ENCODE data around the gene SSR3.

DNA sequence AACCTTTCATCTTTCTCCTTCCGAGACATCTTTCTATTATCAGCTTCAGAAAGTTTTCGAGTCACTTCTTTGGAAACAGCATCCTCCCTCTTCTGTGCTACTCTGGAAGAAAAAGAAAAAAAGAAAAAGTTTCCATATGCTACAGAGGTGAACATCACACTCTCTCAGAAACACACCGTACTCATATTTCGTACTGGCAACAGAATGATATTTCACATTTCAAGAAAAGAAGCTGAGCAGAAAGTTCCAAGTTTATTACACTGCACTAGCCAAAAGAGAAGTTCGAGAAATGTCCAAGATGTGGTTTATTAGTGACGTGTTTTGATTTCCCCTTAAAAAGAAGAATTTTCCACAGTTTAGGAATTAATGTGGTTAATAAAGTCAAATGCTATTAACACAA lies 6.0 kb downstream of the SSR3 start:
- TF ChIP-seq, protein P1, sequence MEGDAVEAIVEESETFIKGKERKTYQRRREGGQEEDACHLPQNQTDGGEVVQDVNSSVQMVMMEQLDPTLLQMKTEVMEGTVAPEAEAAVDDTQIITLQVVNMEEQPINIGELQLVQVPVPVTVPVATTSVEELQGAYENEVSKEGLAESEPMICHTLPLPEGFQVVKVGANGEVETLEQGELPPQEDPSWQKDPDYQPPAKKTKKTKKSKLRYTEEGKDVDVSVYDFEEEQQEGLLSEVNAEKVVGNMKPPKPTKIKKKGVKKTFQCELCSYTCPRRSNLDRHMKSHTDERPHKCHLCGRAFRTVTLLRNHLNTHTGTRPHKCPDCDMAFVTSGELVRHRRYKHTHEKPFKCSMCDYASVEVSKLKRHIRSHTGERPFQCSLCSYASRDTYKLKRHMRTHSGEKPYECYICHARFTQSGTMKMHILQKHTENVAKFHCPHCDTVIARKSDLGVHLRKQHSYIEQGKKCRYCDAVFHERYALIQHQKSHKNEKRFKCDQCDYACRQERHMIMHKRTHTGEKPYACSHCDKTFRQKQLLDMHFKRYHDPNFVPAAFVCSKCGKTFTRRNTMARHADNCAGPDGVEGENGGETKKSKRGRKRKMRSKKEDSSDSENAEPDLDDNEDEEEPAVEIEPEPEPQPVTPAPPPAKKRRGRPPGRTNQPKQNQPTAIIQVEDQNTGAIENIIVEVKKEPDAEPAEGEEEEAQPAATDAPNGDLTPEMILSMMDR (conservative IDR thresholded peaks at IDR 0.05; ENCODE audit: low read length): no peak
- no peak for TF ChIP-seq EZH2phosphoT487 (IDR thresholded peaks at IDR 0.05; ENCODE audit: borderline replicate concordance)
